ENCODE measurements around the gene OVOL2. TPM values are rescaled to one million over a fixed set of nuclear protein-coding genes. Genes with fewer than 3 reads are reported as not detected.
"Not testable (repeated sequence)": the region's sequence is repeated elsewhere in the genome, so short reads cannot be mapped to it uniquely, and the experiment has no call there.

OVOL2 gene
- total and polyA plus RNA-seq, 10 of the 15 experiments (the other 5 are each of a cell fraction or from before 2014, with no cell fraction given), result not detected

- TF ChIP-seq REST (IDR thresholded peaks at IDR 0.05; ENCODE audit: low read depth, low read length) (no peak), ETV6 (conservative IDR thresholded peaks at IDR 0.05 in 1 of 2, IDR thresholded peaks at IDR 0.05 in 1 of 2; ENCODE audit: borderline replicate concordance in 1 of 2, low read depth in 1 of 2) (no peak), POU2F2 (IDR thresholded peaks at IDR 0.05; ENCODE audit: borderline replicate concordance, low read depth, low read length) (no peak), SUPT20H (IDR thresholded peaks at IDR 0.05; ENCODE audit: borderline replicate concordance, control insufficient read depth, low read depth, low read length) (no peak), CREB1 (IDR thresholded peaks at IDR 0.05; ENCODE audit: low read depth) (no peak), FOXK2 (IDR thresholded peaks at IDR 0.05) (no peak), RFX5 (IDR thresholded peaks at IDR 0.05; ENCODE audit: low read depth, low read length) (no peak), CUX1 (IDR thresholded peaks at IDR 0.05; ENCODE audit: insufficient replicate concordance, low read depth, low read length) (no peak), HCFC1 (IDR thresholded peaks at IDR 0.05; ENCODE audit: low read length) (no peak), SREBF1 (IDR thresholded peaks at IDR 0.05; ENCODE audit: low read length) (no peak), FOS (IDR thresholded peaks at IDR 0.05; ENCODE audit: borderline replicate concordance, extremely low read depth, insufficient read length) (no peak)
- TF ChIP-seq, protein P1, sequence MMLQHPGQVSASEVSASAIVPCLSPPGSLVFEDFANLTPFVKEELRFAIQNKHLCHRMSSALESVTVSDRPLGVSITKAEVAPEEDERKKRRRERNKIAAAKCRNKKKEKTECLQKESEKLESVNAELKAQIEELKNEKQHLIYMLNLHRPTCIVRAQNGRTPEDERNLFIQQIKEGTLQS (IDR thresholded peaks at IDR 0.05; ENCODE audit: borderline replicate concordance, extremely low read depth, low read depth, low read length), result no peak
Observed at GRCh38 chr20:18087054-18087453, 29.3 kb upstream of the OVOL2 start (continued).

DNA sequence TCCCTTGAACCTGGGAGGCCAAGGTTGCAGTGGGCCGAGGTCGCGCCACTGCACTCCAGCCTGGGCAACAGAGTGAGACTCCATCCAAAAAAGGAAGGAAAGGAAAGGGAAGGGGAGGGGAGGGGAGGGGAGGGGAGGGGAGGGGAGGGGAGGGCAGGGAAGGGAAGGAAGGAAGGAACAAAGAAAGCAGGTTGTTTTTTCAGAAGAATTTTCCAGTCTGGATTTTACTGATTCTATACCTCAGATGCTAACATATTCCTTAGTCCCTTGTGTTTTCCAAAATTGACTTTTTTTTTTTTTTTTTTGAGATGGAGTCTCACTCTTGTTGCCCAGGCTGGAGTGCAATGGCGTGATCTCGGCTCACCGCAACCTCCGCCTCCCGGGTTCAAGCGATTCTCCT lies 23.1 kb upstream of the OVOL2 start:
- H3K27me3 ChIP-seq (replicated peaks in 1 of 2; ENCODE audit: control insufficient read depth in 2 of 2, insufficient read depth in 2 of 2, low read length in 1 of 2); H3K9ac ChIP-seq (ENCODE audit: control insufficient read depth, insufficient read depth, low read length); intact Hi-C loops (cut with micrococcal nuclease; ENCODE audit: unreplicated experiment); H4K20me1 ChIP-seq (ENCODE audit: control insufficient read depth, insufficient read depth); H3K9me3 ChIP-seq (replicated peaks; ENCODE audit: control insufficient read depth, insufficient read depth, low read length); ATAC-seq; H3K36me3 ChIP-seq (ENCODE audit: control insufficient read depth in 2 of 2, insufficient read depth in 2 of 2, low read length in 1 of 2); H3K4me2 ChIP-seq (ENCODE audit: control insufficient read depth, insufficient read depth); CTCF ChIA-PET; H3K27ac ChIP-seq (ENCODE audit: control insufficient read depth, insufficient read depth); DNase-seq (ENCODE audit: low read depth, low spot score); H3K4me3 ChIP-seq; SMC1A ChIA-PET (ENCODE audit: uncharacterized antibody, unreplicated experiment); FAIRE-seq; in situ Hi-C loops (cut with MboI); RAD21 ChIA-PET (ENCODE audit: unreplicated experiment); H2AFZ ChIP-seq (ENCODE audit: control insufficient read depth, low read depth, low read length); H3K4me1 ChIP-seq (ENCODE audit: control insufficient read depth, insufficient read depth, low read length); POLR2A ChIA-PET; H3K79me2 ChIP-seq (ENCODE audit: control insufficient read depth, insufficient read depth, low read length); BruUV-seq (replicated peaks): not testable (repeated sequence)
- WGBS (ENCODE audit: insufficient coverage, insufficient replicate concordance, low lambda C conversion rate, missing lambda C conversion rate), result 72% methylated on average over 9 of the region's 9 CpGs
